WTC11 (cell line): ENCODE measurements around the gene SLC12A9. TPM values are rescaled to one million over a fixed set of nuclear protein-coding genes. Genes with fewer than 3 reads are reported as not detected.
A peak's percentile ranks its signal among the peaks of the same experiment; 100 is the strongest.

ENCODE experiments used
- ATF1 ChIP-seq: sonication (generic); formaldehyde crosslinking; IDR thresholded peaks from 2 replicates; pipeline ENCODE4 v1.8.1; 2023; ENCODE audit warnings: mild to moderate bottlenecking, moderate library complexity, missing genetic modification reagents
- CREB1 ChIP-seq: sonication (generic); formaldehyde crosslinking; IDR thresholded peaks from 2 replicates; pipeline ENCODE4 v1.8.0; 2023; ENCODE audit warnings: mild to moderate bottlenecking, missing genetic modification reagents
- CREM ChIP-seq: sonication (generic); formaldehyde crosslinking; IDR thresholded peaks from 2 replicates; pipeline ENCODE4 v1.8.1; 2022; ENCODE audit warnings: mild to moderate bottlenecking, missing genetic modification reagents, moderate library complexity
- ESRRA ChIP-seq: sonication (generic); formaldehyde crosslinking; IDR thresholded peaks from 2 replicates; pipeline ENCODE4 v1.8.1; 2022; ENCODE audit warnings: mild to moderate bottlenecking, missing genetic modification reagents, borderline replicate concordance
- ETV6 ChIP-seq: sonication (generic); formaldehyde crosslinking; IDR thresholded peaks from 2 replicates; pipeline ENCODE4 v1.8.1; 2022; ENCODE audit warnings: mild to moderate bottlenecking, missing genetic modification reagents
- GABPB1 ChIP-seq: sonication (generic); formaldehyde crosslinking; IDR thresholded peaks from 2 replicates; pipeline ENCODE4 v1.8.1; 2023; ENCODE audit warnings: mild to moderate bottlenecking, missing genetic modification reagents
- GTF2I ChIP-seq: fragments of 250-450 bp; sonication (Bioruptor Pico); conservative IDR thresholded peaks from 2 replicates; pipeline ENCODE4 v1.4.0; 2021; ENCODE audit warnings: mild to moderate bottlenecking
- IRF2 ChIP-seq: sonication (generic); formaldehyde crosslinking; IDR thresholded peaks from 2 replicates; pipeline ENCODE4 v1.8.0; 2022; ENCODE audit warnings: low read depth, missing genetic modification reagents, borderline replicate concordance
- MXD4 ChIP-seq: fragments of 250-450 bp; sonication (Bioruptor Pico); IDR thresholded peaks from 2 replicates; pipeline ENCODE4 v1.8.0; 2021; ENCODE audit warnings: mild to moderate bottlenecking, moderate library complexity, borderline replicate concordance
- MYBL2 ChIP-seq: sonication (generic); formaldehyde crosslinking; IDR thresholded peaks from 2 replicates; pipeline ENCODE4 v1.8.1; 2023; ENCODE audit warnings: mild to moderate bottlenecking, moderate library complexity, missing genetic modification reagents
- NFATC4 ChIP-seq: fragments of 250-450 bp; sonication (Bioruptor Pico); IDR thresholded peaks from 2 replicates; pipeline ENCODE4 v1.9.0; 2021; ENCODE audit warnings: mild to moderate bottlenecking
- NFE2L1 ChIP-seq: sonication (generic); formaldehyde crosslinking; IDR thresholded peaks from 2 replicates; pipeline ENCODE4 v1.8.1; 2023; ENCODE audit warnings: missing genetic modification reagents
- OVOL2 ChIP-seq: fragments of 250-450 bp; sonication (Bioruptor Pico); IDR thresholded peaks from 2 replicates; pipeline ENCODE4 v1.9.0; 2021; ENCODE audit warnings: mild to moderate bottlenecking, borderline replicate concordance
- PRRX2 ChIP-seq: fragments of 250-450 bp; sonication (Bioruptor Pico); IDR thresholded peaks from 2 replicates; pipeline ENCODE4 v1.8.0; 2021; ENCODE audit warnings: mild to moderate bottlenecking
- SMAD3 ChIP-seq: sonication (generic); formaldehyde crosslinking; IDR thresholded peaks from 2 replicates; pipeline ENCODE4 v1.8.0; 2022; ENCODE audit warnings: missing genetic modification reagents, mild to moderate bottlenecking, borderline replicate concordance
- SP1 ChIP-seq: sonication (generic); formaldehyde crosslinking; conservative IDR thresholded peaks from 2 replicates; pipeline ENCODE4 v1.8.1; 2022; ENCODE audit warnings: missing genetic modification reagents
- TP53 ChIP-seq: sonication (generic); formaldehyde crosslinking; IDR thresholded peaks from 2 replicates; pipeline ENCODE4 v1.8.1; 2023; ENCODE audit warnings: mild to moderate bottlenecking, missing genetic modification reagents
- ZNF396 ChIP-seq: fragments of 250-450 bp; sonication (Bioruptor Pico); IDR thresholded peaks from 2 replicates; pipeline ENCODE4 v1.8.0; 2021; ENCODE audit warnings: mild to moderate bottlenecking, moderate library complexity, borderline replicate concordance
- ZNF423 ChIP-seq: fragments of 250-450 bp; sonication (Bioruptor Pico); IDR thresholded peaks from 2 replicates; pipeline ENCODE4 v2.1.2; 2022; ENCODE audit warnings: mild to moderate bottlenecking, moderate library complexity
- total RNA-seq: library from RNA; stranded (reverse); gene quantifications from 3 replicates; pipeline ENCODE4 v1.2.3, GENCODE V29; 2021
- TF ChIP-seq, protein P1 (sequence below): sonication (generic); formaldehyde crosslinking; IDR thresholded peaks from 2 replicates; pipeline ENCODE4 v1.8.1; 2022; ENCODE audit warnings: missing genetic modification reagents, borderline replicate concordance
- TF ChIP-seq, protein P2 (sequence below): fragments of 250-450 bp; sonication (Bioruptor Pico); conservative IDR thresholded peaks from 2 replicates; pipeline ENCODE4 v1.9.0; 2021; ENCODE audit warnings: mild to moderate bottlenecking
- TF ChIP-seq, protein P3 (sequence below): sonication (generic); formaldehyde crosslinking; IDR thresholded peaks from 2 replicates; pipeline ENCODE4 v1.8.0; 2022; ENCODE audit warnings: mild to moderate bottlenecking, missing genetic modification reagents
- TF ChIP-seq, protein P4 (sequence below): sonication (generic); formaldehyde crosslinking; IDR thresholded peaks from 2 replicates; pipeline ENCODE4 v1.8.0; 2022; ENCODE audit warnings: mild to moderate bottlenecking, missing genetic modification reagents
- TF ChIP-seq, protein P5 (sequence below): sonication (generic); formaldehyde crosslinking; IDR thresholded peaks from 2 replicates; pipeline ENCODE4 v1.8.1; 2022; ENCODE audit warnings: low read depth, mild to moderate bottlenecking, moderate library complexity, missing genetic modification reagents, borderline replicate concordance
- TF ChIP-seq, protein P6 (sequence below): sonication (generic); formaldehyde crosslinking; IDR thresholded peaks from 2 replicates; pipeline ENCODE4 v1.8.0; 2022; ENCODE audit warnings: mild to moderate bottlenecking, missing genetic modification reagents
- TF ChIP-seq, protein P7 (sequence below): fragments of 250-450 bp; sonication (Bioruptor Pico); IDR thresholded peaks from 2 replicates; pipeline ENCODE4 v2.1.2; 2022; ENCODE audit warnings: mild to moderate bottlenecking, moderate library complexity

The SLC12A9 gene
- total RNA-seq, 1 experiment from 2014 or later = 39.3 TPM

DNA sequence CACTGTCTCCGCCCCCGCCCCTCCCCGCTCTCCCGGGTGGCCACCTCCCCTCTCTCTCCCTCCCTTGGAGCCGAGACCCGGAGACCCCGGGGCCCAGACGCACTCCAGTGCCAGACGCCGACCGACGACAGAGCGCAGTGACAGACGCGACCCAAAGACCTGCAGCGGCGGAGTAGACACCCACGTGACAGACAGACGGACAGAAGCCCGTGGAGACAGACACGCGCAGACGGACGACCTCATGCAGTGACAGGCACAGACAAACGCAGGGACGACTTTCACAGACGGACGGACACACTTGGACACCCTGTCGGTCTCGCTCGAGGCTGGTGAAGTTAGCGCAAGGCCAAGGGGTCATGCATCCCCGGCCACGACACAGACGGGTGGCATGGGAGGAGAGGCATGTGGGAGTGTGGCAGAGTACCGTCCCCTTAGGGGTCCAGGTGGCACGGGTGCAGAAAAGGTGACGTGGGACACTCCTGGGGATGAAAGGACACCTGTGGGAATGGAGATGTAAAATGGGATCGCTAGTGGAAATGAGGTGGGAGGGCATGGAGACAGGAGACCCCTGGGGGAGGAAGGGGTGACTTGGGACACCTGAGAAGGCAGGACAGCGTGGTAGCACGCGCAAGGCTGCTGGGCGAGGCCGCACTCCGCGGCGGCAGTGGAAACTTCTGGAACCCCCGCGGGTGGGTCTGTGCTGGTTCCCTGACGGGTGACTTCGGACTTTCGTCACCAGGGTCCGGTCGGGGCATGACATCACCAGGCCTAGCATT is 43.6 kb downstream of the SLC12A9 start (continued):
- TF ChIP-seq, protein P1, sequence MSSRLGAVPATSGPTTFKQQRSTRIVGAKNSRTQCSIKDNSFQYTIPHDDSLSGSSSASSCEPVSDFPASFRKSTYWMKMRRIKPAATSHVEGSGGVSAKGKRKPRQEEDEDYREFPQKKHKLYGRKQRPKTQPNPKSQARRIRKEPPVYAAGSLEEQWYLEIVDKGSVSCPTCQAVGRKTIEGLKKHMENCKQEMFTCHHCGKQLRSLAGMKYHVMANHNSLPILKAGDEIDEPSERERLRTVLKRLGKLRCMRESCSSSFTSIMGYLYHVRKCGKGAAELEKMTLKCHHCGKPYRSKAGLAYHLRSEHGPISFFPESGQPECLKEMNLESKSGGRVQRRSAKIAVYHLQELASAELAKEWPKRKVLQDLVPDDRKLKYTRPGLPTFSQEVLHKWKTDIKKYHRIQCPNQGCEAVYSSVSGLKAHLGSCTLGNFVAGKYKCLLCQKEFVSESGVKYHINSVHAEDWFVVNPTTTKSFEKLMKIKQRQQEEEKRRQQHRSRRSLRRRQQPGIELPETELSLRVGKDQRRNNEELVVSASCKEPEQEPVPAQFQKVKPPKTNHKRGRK (CRISPR knock-in tag) = no peak
- TF ChIP-seq, protein P2, sequence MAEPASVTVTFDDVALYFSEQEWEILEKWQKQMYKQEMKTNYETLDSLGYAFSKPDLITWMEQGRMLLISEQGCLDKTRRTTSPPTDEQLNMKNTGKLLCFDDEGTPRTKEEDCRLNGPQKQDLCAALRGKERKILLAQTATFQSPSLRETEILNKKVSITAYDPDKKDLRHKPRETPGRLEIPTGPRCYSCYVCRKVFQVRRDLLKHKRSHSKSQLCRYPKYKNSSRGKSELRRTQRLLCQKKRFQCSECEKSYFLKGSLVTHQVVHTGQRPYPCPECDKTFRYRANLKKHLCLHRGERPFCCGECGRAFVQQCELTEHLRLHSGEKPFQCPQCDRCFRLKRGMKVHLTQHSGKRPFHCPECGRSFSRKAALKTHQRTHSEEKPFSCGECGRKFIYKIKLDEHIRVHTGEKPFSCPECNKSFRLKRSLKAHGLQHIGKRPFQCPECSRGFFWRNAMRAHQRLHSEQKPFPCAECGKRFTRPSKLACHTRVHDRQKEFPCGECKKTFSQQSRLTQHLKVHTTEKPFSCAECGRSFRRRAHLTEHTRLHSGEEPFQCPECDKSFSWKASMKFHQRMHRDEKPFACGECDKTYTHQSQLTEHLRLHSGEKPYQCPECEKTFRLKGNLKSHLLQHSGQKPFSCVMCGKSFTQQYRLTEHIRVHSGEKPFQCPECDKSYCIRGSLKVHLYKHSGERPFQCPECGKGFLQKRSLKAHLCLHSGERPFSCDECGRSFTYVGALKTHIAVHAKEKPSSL (CRISPR knock-in tag) = no peak
- no peak for TF ChIP-seq ATF1 (CRISPR knock-in tag)
- TF ChIP-seq, protein P3, sequence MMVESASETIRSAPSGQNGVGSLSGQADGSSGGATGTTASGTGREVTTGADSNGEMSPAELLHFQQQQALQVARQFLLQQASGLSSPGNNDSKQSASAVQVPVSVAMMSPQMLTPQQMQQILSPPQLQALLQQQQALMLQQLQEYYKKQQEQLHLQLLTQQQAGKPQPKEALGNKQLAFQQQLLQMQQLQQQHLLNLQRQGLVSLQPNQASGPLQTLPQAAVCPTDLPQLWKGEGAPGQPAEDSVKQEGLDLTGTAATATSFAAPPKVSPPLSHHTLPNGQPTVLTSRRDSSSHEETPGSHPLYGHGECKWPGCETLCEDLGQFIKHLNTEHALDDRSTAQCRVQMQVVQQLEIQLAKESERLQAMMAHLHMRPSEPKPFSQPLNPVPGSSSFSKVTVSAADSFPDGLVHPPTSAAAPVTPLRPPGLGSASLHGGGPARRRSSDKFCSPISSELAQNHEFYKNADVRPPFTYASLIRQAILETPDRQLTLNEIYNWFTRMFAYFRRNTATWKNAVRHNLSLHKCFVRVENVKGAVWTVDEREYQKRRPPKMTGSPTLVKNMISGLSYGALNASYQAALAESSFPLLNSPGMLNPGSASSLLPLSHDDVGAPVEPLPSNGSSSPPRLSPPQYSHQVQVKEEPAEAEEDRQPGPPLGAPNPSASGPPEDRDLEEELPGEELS (CRISPR knock-in tag) = no peak
- no peak for TF ChIP-seq NFATC4 (CRISPR knock-in tag)
- TF ChIP-seq, protein P4, sequence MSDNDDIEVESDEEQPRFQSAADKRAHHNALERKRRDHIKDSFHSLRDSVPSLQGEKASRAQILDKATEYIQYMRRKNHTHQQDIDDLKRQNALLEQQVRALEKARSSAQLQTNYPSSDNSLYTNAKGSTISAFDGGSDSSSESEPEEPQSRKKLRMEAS (CRISPR knock-in tag) = peak; percentile 70
- no peak for TF ChIP-seq CREM (CRISPR knock-in tag)
- no peak for TF ChIP-seq OVOL2
- TF ChIP-seq PRRX2 (CRISPR knock-in tag) = no peak
- no peak for TF ChIP-seq TP53 (CRISPR knock-in tag)
- 0 out of 2 replicates have a peak, but pooled peaks have one; percentile 30 for TF ChIP-seq MYBL2
- TF ChIP-seq ESRRA = no peak
- no peak for TF ChIP-seq ZNF396 (CRISPR knock-in tag)
- TF ChIP-seq, protein P5, sequence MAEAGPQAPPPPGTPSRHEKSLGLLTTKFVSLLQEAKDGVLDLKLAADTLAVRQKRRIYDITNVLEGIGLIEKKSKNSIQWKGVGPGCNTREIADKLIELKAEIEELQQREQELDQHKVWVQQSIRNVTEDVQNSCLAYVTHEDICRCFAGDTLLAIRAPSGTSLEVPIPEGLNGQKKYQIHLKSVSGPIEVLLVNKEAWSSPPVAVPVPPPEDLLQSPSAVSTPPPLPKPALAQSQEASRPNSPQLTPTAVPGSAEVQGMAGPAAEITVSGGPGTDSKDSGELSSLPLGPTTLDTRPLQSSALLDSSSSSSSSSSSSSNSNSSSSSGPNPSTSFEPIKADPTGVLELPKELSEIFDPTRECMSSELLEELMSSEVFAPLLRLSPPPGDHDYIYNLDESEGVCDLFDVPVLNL (CRISPR knock-in tag) = no peak
- TF ChIP-seq, protein P6, sequence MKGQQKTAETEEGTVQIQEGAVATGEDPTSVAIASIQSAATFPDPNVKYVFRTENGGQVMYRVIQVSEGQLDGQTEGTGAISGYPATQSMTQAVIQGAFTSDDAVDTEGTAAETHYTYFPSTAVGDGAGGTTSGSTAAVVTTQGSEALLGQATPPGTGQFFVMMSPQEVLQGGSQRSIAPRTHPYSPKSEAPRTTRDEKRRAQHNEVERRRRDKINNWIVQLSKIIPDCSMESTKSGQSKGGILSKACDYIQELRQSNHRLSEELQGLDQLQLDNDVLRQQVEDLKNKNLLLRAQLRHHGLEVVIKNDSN (CRISPR knock-in tag) = peak; percentile 48; the same call in 1 of the 2 replicates
- no peak for TF ChIP-seq ZNF423 (CRISPR knock-in tag)
- TF ChIP-seq GABPB1 = 0 out of 2 replicates have a peak, but pooled peaks have one; percentile 14
- TF ChIP-seq IRF2 = no peak
- no peak for TF ChIP-seq SMAD3 (CRISPR knock-in tag)
- TF ChIP-seq, protein P7, sequence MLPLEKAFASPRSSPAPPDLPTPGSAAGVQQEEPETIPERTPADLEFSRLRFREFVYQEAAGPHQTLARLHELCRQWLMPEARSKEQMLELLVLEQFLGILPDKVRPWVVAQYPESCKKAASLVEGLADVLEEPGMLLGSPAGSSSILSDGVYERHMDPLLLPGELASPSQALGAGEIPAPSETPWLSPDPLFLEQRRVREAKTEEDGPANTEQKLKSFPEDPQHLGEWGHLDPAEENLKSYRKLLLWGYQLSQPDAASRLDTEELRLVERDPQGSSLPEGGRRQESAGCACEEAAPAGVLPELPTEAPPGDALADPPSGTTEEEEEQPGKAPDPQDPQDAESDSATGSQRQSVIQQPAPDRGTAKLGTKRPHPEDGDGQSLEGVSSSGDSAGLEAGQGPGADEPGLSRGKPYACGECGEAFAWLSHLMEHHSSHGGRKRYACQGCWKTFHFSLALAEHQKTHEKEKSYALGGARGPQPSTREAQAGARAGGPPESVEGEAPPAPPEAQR (CRISPR knock-in tag) = no peak
- TF ChIP-seq NFE2L1 = peak; percentile 45; the same call in 1 of the 2 replicates
- no peak for TF ChIP-seq SP1
- no peak for TF ChIP-seq CREB1
- no peak for TF ChIP-seq GTF2I
- no peak for TF ChIP-seq MXD4 (CRISPR knock-in tag)
- no peak for TF ChIP-seq ETV6 (CRISPR knock-in tag)
